ENCODE results near the gene ABLIM3. TPM values are rescaled to one million over a fixed set of nuclear protein-coding genes. Genes with fewer than 3 reads are reported as not detected.

The ABLIM3 gene
- 4.5 and 8.8 TPM in 2 replicates for total RNA-seq

DNA sequence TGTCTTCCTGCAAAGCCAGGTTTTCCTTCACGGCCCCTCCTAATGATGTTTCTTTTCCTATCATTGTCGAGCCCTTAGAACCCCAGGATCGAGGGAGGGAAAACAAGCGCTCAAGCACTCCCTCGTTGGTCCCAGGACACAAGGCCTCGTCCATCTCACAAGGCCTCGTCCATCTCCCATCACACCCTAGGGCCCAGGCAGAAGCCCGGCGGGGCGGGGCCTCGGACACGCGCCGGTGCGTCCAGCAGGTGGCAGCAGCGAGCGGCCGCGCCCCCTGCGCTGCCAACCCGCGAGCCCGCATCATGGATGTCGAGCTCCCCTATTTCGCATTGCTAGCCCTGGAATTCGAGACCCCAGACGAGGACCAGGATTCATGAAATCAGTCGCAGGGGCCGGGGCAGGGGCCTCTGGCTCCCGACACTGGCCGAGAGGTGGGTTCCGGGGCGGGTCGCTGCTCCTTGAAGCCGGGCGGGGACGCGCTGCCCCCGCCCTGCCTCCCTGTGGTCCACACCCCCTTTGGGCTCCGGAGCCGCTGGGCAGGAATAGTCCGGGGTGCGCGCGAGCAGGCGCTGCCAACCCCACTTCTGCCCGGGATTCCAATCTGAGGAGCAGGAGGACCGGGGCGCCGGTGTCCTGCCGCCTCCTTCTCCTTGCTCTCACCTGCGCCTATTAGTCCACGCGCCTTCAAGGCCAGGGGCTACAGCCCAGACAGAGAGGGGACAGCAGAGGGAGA lies at the start of gene ABLIM3:
Gene ABLIM3 (plus strand): TSS at position 270 of the 733 bp plus-strand sequence. CDS start 603 bp downstream, outside the sequence.

GRCh38 chr5:149271716-149272563 lies 130.6 kb downstream of the ABLIM3 start, which contains the start of gene AFAP1L1:
AFAP1L1 (plus strand) TSS chr5:149271859; CDS start chr5:149271969, 110 bp downstream.

Other genes with a start within 250 kb of the ABLIM3 start
- 5.8 and 7.8 TPM in 2 replicates for gene SH3TC2, start 78.4 kb upstream of the ABLIM3 start, total RNA-seq
- gene AFAP1L1, start 130.4 kb downstream of the ABLIM3 start, total RNA-seq = 54.0 and 70.5 TPM in 2 replicates
- 30.5 and 36.5 TPM in 2 replicates for gene GRPEL2, start 204.0 kb downstream of the ABLIM3 start, total RNA-seq
- 10.4 and 18.5 TPM in 2 replicates for gene PCYOX1L, start 216.6 kb downstream of the ABLIM3 start, total RNA-seq
- 0.91 TPM in 1 of 2 replicates, not detected in the other for gene IL17B, start 237.8 kb downstream of the ABLIM3 start, total RNA-seq

Data from epithelial cell of umbilical artery (primary cell).